Endodermal cell (in vitro differentiated cells): Measurements from ENCODE around the gene TMBIM1. TPM values are rescaled to one million over a fixed set of nuclear protein-coding genes. Genes with fewer than 3 reads are reported as not detected.

Experiments used
- DNase-seq: peaks from one replicate; pipeline ENCODE4 v3.0.0-alpha.2; 2017
- H3K27ac ChIP-seq: 2 replicates; pipeline ENCODE4 v1.5.1; 2013; ENCODE audit warnings: mild to moderate bottlenecking, low read depth, low read length, moderate library complexity
- H3K27me3 ChIP-seq: 2 replicates; pipeline ENCODE4 v1.6.1; 2013; ENCODE audit warnings: mild to moderate bottlenecking, low read length, moderate library complexity; ENCODE audit not compliant: insufficient read depth, control insufficient read depth, poor library complexity, severe bottlenecking
- H3K36me3 ChIP-seq: 2 replicates; pipeline ENCODE4 v1.7.0; 2013; ENCODE audit warnings: mild to moderate bottlenecking, low read length, moderate library complexity; ENCODE audit not compliant: control insufficient read depth, insufficient read depth
- H3K4me1 ChIP-seq: one replicate; pipeline ENCODE4 v1.7.0; 2013; ENCODE audit warnings: low read length; ENCODE audit not compliant: control insufficient read depth, insufficient read depth
- H3K4me3 ChIP-seq: 2 replicates; pipeline ENCODE4 v1.5.1; 2013; ENCODE audit warnings: mild to moderate bottlenecking, low read length, moderate library complexity
- H3K9ac ChIP-seq: 2 replicates; pipeline ENCODE4 v1.6.1; 2013; ENCODE audit warnings: mild to moderate bottlenecking, low read length, moderate library complexity; ENCODE audit not compliant: poor library complexity, severe bottlenecking; ENCODE audit errors: extremely low read depth
- H3K9me3 ChIP-seq: 2 replicates; pipeline ENCODE4 v1.6.1; 2013; ENCODE audit warnings: mild to moderate bottlenecking, low read length, moderate library complexity; ENCODE audit not compliant: control insufficient read depth
- H3K27ac Mint-ChIP-seq: 2 replicates; pipeline ENCODE4 v1.8.0; 2020; ENCODE audit warnings: mixed read lengths
- H3K27me3 Mint-ChIP-seq: 2 replicates; pipeline ENCODE4 v1.8.0; 2021; ENCODE audit warnings: mild to moderate bottlenecking, mixed read lengths; ENCODE audit not compliant: insufficient read depth
- H3K36me3 Mint-ChIP-seq: 2 replicates; pipeline ENCODE4 v1.8.0; 2020; ENCODE audit warnings: low read depth, mixed read lengths
- H3K4me1 Mint-ChIP-seq: 2 replicates; pipeline ENCODE4 v1.8.0; 2020; ENCODE audit warnings: mixed read lengths
- H3K4me3 Mint-ChIP-seq: 2 replicates; pipeline ENCODE4 v1.8.0; 2020; ENCODE audit warnings: mild to moderate bottlenecking, moderate library complexity, mixed read lengths
- H3K9me3 Mint-ChIP-seq: 2 replicates; pipeline ENCODE4 v1.8.0; 2020; ENCODE audit warnings: mild to moderate bottlenecking, mixed read lengths
- WGBS, 2 experiments: methylation state at CpG; one replicate each; pipeline versions ENCODE4 v1.1.5 to v1.1.7; 2013; ENCODE audit warnings: missing lambda C conversion rate in 2 of 2, mixed read lengths in 1 of 2; ENCODE audit not compliant: insufficient coverage in 1 of 2, insufficient read length in 1 of 2; 5-methylcytosine and 5-hydroxymethylcytosine counted together
- total RNA-seq, 2 donors: library from RNA; stranded (reverse); fragmentation: NEBNext Ultra II Directional in 1 of 2; extraction: Animal tissue kit (Norgen Biotek cat#: 25700) in 1 of 2; gene quantifications; 2 replicates in 1 of 2; 3 replicates in 1 of 2; pipeline ENCODE4 v1.2.1, GENCODE V29; 2021
- TF ChIP-seq, protein P1 (sequence below): fragments of 200-600 bp; sonication (generic); conservative IDR thresholded peaks from 2 replicates; pipeline ENCODE4 v1.5.0; 2021; ENCODE audit warnings: antibody characterized with exemption, mild to moderate bottlenecking

Gene TMBIM1
- total RNA-seq, 2 donors from 2014 or later = 50.7 to 53.8 TPM

DNA sequence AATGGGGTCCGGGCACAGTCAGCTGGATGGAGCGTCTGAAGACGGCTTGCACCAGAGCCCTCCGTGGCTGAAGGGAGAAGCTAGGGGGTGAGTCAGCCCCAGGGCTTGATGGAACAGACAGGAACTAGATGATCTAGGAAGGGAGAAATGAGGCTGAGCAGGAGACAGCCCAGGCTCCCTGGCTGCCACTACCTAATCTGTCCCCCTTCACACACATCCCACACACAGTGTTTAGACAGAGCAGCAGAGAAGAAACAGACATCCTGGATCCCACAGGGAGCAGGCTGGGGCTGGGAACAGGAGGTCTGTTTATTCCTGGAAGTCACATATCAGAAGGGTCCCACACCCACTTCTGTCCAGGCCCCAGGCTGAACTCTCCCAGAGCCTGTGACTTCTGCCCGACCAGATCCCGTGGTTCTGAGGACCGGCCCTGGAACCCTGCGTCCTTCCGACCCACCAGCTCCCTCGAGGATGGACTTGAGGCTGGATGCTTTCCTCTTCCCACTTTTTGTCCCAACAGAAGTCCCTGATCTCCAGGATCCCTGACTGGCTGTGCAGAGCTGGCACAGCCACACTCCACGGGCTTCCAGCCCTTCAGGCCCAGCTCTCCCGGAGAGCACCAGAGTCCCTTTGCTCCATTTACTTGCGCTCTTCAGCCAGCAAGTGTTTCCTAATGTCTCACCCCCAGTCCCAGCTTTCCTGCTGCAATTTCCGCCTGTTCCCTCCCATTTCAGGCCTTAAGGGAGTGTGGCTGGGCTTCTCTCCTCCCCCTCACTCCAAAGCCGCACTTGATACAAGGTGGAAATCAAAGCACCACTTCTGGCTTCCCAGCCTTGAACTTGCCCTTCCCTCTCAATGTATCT, 33.0 kb downstream of the TMBIM1 start:
- Mint-ChIP-seq H3K4me3 (no peak overlapping the region), H3K27ac (no peak overlapping the region), H3K9me3 (no peaks in the 10 kb centered on the region), H3K27me3 (no peaks in the 10 kb centered on the region), H3K36me3 (peaks cover 26% of the 10 kb centered on the region), H3K4me1 (peaks cover 14% of the 10 kb centered on the region)
- 83 to 89% methylated on average over 11 to 15 of the region's 15 CpGs for WGBS, 2 experiments
- no peaks in the 10 kb centered on the region for H3K4me1 ChIP-seq
- no peaks in the 10 kb centered on the region for H3K9me3 ChIP-seq
- DNase-seq = no peak
- TF ChIP-seq, protein P1, sequence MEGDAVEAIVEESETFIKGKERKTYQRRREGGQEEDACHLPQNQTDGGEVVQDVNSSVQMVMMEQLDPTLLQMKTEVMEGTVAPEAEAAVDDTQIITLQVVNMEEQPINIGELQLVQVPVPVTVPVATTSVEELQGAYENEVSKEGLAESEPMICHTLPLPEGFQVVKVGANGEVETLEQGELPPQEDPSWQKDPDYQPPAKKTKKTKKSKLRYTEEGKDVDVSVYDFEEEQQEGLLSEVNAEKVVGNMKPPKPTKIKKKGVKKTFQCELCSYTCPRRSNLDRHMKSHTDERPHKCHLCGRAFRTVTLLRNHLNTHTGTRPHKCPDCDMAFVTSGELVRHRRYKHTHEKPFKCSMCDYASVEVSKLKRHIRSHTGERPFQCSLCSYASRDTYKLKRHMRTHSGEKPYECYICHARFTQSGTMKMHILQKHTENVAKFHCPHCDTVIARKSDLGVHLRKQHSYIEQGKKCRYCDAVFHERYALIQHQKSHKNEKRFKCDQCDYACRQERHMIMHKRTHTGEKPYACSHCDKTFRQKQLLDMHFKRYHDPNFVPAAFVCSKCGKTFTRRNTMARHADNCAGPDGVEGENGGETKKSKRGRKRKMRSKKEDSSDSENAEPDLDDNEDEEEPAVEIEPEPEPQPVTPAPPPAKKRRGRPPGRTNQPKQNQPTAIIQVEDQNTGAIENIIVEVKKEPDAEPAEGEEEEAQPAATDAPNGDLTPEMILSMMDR = no peak
- H3K36me3 ChIP-seq = peaks cover 26% of the 10 kb centered on the region
- H3K27me3 ChIP-seq = no peaks in the 10 kb centered on the region
- peak overlapping the region; percentile 51 for H3K27ac ChIP-seq
- H3K4me3 ChIP-seq = no peak overlapping the region
- no peak overlapping the region for H3K9ac ChIP-seq

DNA sequence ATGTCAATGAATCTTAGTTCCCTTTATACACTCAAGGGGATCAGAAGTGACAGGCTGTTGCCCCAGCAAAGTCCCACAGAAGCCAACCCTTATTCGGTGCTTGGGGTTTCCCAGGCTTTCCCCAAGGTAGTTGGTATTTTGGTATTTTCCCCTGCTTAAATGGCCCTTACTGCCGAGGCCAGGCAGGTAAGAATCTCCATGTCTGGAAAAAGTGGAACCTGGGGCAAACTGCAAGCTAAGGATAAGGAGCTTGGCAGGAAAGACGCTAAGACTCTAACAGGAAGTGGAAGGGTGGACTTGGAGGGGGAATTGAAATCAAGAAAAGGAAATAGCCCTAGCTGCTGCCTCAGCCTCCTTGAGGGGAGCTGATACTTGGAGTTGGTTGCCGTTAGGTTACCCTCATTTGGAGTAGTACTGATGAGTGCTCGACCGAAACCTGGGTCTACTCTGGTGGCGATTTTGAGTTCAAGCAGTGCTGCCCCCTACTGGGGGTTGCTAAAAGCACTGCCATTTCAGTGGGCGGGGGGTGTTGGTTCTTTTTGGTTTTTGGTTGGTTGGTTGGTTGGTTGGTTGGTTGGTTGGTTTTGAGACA, 34.8 kb downstream of the TMBIM1 start:
- WGBS, 2 experiments = 77 to 92% methylated on average over 3 to 8 of the region's 8 CpGs
- H3K4me3 ChIP-seq = no peak overlapping the region
- Mint-ChIP-seq H3K4me3 (no peak overlapping the region), H3K4me1 (peaks cover 14% of the 10 kb centered on the region), H3K27me3 (no peaks in the 10 kb centered on the region), H3K9me3 (no peaks in the 10 kb centered on the region), H3K27ac (peak overlapping the region; percentile 66), H3K36me3 (peaks cover 34% of the 10 kb centered on the region)
- no peaks in the 10 kb centered on the region for H3K9me3 ChIP-seq
- no peaks in the 10 kb centered on the region for H3K27me3 ChIP-seq
- H3K27ac ChIP-seq = no peak overlapping the region
- H3K36me3 ChIP-seq = peaks cover 37% of the 10 kb centered on the region
- TF ChIP-seq, protein P1 = peak; percentile 83
- DNase-seq = peak; percentile 94
- H3K9ac ChIP-seq = no peak overlapping the region
- no peaks in the 10 kb centered on the region for H3K4me1 ChIP-seq

DNA sequence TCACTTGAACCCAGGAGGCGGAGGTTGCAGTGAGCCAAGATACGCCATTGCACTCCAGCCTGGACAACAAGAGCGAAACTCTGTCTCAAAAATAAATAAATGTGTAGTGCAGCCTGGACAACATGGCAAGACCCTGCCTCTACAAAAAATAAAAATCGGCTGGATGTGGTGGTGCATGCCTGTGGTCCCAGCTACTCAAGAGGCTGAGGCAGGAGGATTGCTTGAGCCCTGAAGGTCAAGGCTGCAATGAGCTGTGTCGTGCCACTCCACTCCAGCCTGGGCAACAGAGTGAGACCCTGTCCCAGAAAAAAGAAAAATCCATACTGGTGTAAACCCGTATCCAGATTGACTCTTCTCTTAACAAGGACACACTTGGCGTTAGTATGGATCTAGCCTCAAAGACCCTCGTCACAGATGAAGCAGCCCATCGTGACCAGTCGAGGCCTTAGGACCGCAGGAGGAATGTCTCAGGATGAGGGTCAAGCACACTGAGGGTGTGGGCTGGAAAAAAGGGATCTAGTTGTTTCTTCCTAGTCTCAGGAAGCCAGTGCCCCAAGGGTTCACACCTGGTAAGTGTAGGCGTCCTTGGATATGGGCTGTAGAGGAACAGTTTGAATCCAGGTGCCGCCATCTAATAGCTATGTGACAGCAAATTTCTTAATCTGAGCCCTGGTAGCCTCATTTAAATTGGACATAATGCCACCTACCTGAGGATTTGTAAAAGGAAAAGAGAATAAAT, 35.5 kb downstream of the TMBIM1 start:
- Mint-ChIP-seq H3K27ac (no peak overlapping the region), H3K27me3 (no peaks in the 10 kb centered on the region)
- no peak for DNase-seq

More for the DNA sequence above, 35.5 kb downstream of the TMBIM1 start:
- Histone ChIP-seq H3K4me1 (no peaks in the 10 kb centered on the region), H3K27ac (no peak overlapping the region), H3K27me3 (no peaks in the 10 kb centered on the region), H3K9ac (no peak overlapping the region), H3K9me3 (no peaks in the 10 kb centered on the region), H3K4me3 (no peak overlapping the region), H3K36me3 (peaks cover 43% of the 10 kb centered on the region)
- Mint-ChIP-seq H3K4me3 (no peak overlapping the region), H3K36me3 (peaks cover 41% of the 10 kb centered on the region), H3K4me1 (peaks cover 14% of the 10 kb centered on the region), H3K9me3 (no peaks in the 10 kb centered on the region)
- 95 to 96% methylated on average over 13 of the region's 13 CpGs for WGBS, 2 experiments
- TF ChIP-seq, protein P1 = no peak
